Measurements from ENCODE around the gene USO1.

Gene USO1

GRCh38 chr4:75745721-75746199 is 21.4 kb downstream of the USO1 start:
- H4K20me1 ChIP-seq (ENCODE audit: insufficient read depth), result no peaks in the 10 kb centered on the region
- H3K27me3 ChIP-seq (ENCODE audit: insufficient read depth, low read depth), result no peaks in the 10 kb centered on the region
- H3K4me2 ChIP-seq, result no peak overlapping the region
- TF ChIP-seq, protein P1, sequence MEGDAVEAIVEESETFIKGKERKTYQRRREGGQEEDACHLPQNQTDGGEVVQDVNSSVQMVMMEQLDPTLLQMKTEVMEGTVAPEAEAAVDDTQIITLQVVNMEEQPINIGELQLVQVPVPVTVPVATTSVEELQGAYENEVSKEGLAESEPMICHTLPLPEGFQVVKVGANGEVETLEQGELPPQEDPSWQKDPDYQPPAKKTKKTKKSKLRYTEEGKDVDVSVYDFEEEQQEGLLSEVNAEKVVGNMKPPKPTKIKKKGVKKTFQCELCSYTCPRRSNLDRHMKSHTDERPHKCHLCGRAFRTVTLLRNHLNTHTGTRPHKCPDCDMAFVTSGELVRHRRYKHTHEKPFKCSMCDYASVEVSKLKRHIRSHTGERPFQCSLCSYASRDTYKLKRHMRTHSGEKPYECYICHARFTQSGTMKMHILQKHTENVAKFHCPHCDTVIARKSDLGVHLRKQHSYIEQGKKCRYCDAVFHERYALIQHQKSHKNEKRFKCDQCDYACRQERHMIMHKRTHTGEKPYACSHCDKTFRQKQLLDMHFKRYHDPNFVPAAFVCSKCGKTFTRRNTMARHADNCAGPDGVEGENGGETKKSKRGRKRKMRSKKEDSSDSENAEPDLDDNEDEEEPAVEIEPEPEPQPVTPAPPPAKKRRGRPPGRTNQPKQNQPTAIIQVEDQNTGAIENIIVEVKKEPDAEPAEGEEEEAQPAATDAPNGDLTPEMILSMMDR (conservative IDR thresholded peaks at IDR 0.05; ENCODE audit: low read depth, low read length), result no peak
- H3K4me3 ChIP-seq (IDR thresholded peaks at IDR 0.05; ENCODE audit: insufficient read depth, low read depth, low read length), result no peak overlapping the region
- no peaks in the 10 kb centered on the region for H3K36me3 ChIP-seq (ENCODE audit: insufficient read depth)
- peaks cover 11% of the 10 kb centered on the region; the same call in 1 of the 2 replicates for H3K79me2 ChIP-seq (ENCODE audit: insufficient read depth, low read depth)
- no peak overlapping the region for H3K27ac ChIP-seq
- no peak overlapping the region for H3K9ac ChIP-seq
- H3K4me1 ChIP-seq (ENCODE audit: low read depth, poor library complexity, severe bottlenecking), result no peaks in the 10 kb centered on the region
- no peak overlapping the region for H2AFZ ChIP-seq (ENCODE audit: low read depth)

DNA sequence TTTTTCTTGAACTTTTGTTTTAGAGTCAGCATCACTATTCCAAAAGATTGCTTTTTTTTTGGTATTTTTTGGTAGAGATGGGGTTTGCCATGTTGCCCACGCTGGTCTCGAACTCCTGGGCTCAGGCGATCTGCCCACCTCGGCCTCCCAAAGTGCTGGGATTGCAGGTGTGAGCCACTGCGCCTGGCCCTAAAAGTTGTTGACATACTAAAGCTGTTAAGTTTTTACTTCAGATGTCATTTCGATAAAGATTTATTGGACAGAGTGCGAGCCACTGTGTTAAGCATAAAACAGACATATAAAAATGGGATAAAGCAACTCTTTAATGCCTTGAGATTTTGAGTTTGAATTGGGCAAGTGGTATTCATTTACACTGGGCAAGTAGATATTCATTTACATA is 28.3 kb downstream of the USO1 start:
- no peaks in the 10 kb centered on the region; the same call in 1 of the 2 replicates for H3K79me2 ChIP-seq (ENCODE audit: insufficient read depth, low read depth)
- no peak overlapping the region for H3K4me2 ChIP-seq
- TF ChIP-seq, protein P1 (conservative IDR thresholded peaks at IDR 0.05; ENCODE audit: low read depth, low read length), result no peak
- no peaks in the 10 kb centered on the region for H3K27me3 ChIP-seq (ENCODE audit: insufficient read depth, low read depth)
- peaks cover 8% of the 10 kb centered on the region for H3K36me3 ChIP-seq (ENCODE audit: insufficient read depth)
- H3K27ac ChIP-seq, result no peak overlapping the region
- no peak overlapping the region for H3K9ac ChIP-seq
- no peaks in the 10 kb centered on the region for H4K20me1 ChIP-seq (ENCODE audit: insufficient read depth)
- H3K4me3 ChIP-seq (IDR thresholded peaks at IDR 0.05; ENCODE audit: insufficient read depth, low read depth, low read length), result no peak overlapping the region
- no peak overlapping the region for H2AFZ ChIP-seq (ENCODE audit: low read depth)
- H3K4me1 ChIP-seq (ENCODE audit: low read depth, poor library complexity, severe bottlenecking), result no peaks in the 10 kb centered on the region

DNA sequence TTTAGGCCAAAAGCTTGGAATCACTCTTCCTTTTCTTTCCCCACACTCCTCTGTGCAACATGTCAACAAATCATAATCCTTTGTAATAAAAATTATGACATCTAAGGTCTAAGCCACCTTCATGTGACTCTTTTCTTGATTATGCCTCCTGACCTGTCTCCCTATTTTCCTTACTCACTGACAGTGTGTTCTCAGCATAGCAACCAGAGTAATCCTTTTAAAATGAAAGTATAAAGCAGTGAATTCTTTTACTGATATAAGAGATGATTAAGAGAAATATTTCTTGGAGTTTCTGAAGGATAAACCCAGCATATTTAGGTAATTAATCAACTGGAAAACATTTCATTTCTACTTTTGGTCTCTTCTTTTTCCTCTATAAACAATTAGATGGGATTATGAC is 44.7 kb downstream of the USO1 start:
- H3K9ac ChIP-seq, result no peak overlapping the region
- H3K4me2 ChIP-seq, result no peak overlapping the region
- no peaks in the 10 kb centered on the region for H3K36me3 ChIP-seq (ENCODE audit: insufficient read depth)
- H3K79me2 ChIP-seq (ENCODE audit: insufficient read depth, low read depth), result no peaks in the 10 kb centered on the region
- H2AFZ ChIP-seq (ENCODE audit: low read depth), result no peak overlapping the region
- H3K4me1 ChIP-seq (ENCODE audit: low read depth, poor library complexity, severe bottlenecking), result no peaks in the 10 kb centered on the region
- TF ChIP-seq, protein P1 (conservative IDR thresholded peaks at IDR 0.05; ENCODE audit: low read depth, low read length), result no peak
- no peak overlapping the region for H3K4me3 ChIP-seq (IDR thresholded peaks at IDR 0.05; ENCODE audit: insufficient read depth, low read depth, low read length)
- H3K27ac ChIP-seq, result no peak overlapping the region
- no peaks in the 10 kb centered on the region for H4K20me1 ChIP-seq (ENCODE audit: insufficient read depth)
- H3K27me3 ChIP-seq (ENCODE audit: insufficient read depth, low read depth), result no peaks in the 10 kb centered on the region

DNA sequence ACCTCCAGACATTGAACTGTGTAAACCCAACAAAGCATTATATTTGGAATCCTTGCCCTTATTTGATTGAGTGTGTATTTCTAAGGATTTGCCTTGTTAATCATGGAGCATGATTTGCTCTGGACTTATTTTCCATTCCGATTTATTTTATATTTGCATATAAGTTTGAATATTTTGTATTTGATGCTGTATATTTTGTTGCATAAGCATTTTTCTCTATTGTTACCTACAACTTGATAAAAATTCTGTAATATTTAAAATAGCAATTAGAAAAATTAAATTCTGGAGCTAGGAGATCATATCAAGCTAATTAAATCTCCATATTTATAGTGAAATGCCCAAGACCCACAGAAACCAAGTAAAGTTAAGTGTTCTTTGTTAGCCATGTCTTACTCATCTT is 47.2 kb downstream of the USO1 start:
- Histone ChIP-seq H3K27ac (no peak overlapping the region), H3K4me1 (ENCODE audit: low read depth, poor library complexity, severe bottlenecking) (no peaks in the 10 kb centered on the region), H3K4me2 (no peak overlapping the region), H3K4me3 (IDR thresholded peaks at IDR 0.05; ENCODE audit: insufficient read depth, low read depth, low read length) (no peak overlapping the region), H2AFZ (ENCODE audit: low read depth) (no peak overlapping the region), H4K20me1 (ENCODE audit: insufficient read depth) (no peaks in the 10 kb centered on the region), H3K36me3 (ENCODE audit: insufficient read depth) (peaks cover under 1% of the 10 kb centered on the region; the same call in 1 of the 2 replicates), H3K27me3 (ENCODE audit: insufficient read depth, low read depth) (no peaks in the 10 kb centered on the region), H3K9ac (no peak overlapping the region), H3K79me2 (ENCODE audit: insufficient read depth, low read depth) (no peaks in the 10 kb centered on the region)
- TF ChIP-seq, protein P1 (conservative IDR thresholded peaks at IDR 0.05; ENCODE audit: low read depth, low read length), result no peak

Data from KMS-11 (cell line).